ENCODE results near the gene ATP6V0B. TPM values are rescaled to one million over a fixed set of nuclear protein-coding genes. Genes with fewer than 3 reads are reported as not detected.

ATP6V0B gene
- total and polyA plus RNA-seq, 2 experiments from 2014 or later, result 112 to 142 TPM

- TF ChIP-seq ETS1 (IDR thresholded peaks at IDR 0.05) (no peak), ZNF331 (CRISPR knock-in tag; IDR thresholded peaks at IDR 0.05; ENCODE audit: low read depth) (no peak), CREB1 (CRISPR knock-in tag; IDR thresholded peaks at IDR 0.05; ENCODE audit: low read depth) (no peak), ZNF114 (CRISPR knock-in tag; IDR thresholded peaks at IDR 0.05) (no peak), POLR2AphosphoS5 (IDR thresholded peaks at IDR 0.05; ENCODE audit: low read depth) (no peak), JUNB (IDR thresholded peaks at IDR 0.05; ENCODE audit: unreplicated experiment) (no peak), CTCF (conservative IDR thresholded peaks at IDR 0.05; ENCODE audit: low read depth in 2 of 2) (no peak)
Observed at GRCh38 chr1:44024903-44025525, 50.3 kb downstream of the ATP6V0B start (continued).

GRCh38 chr1:44025816-44026215 lies 51.1 kb downstream of the ATP6V0B start:
- peaks cover 10% of the 10 kb centered on the region; the same call in 1 of the 2 replicates for H3F3A ChIP-seq (replicated peaks; ENCODE audit: low read depth)
- Mint-ChIP-seq H3K36me3 (ENCODE audit: low read depth) (peaks cover 60% of the 10 kb centered on the region), H3K27me3 (ENCODE audit: insufficient read depth, low read depth, poor library complexity) (peaks cover 8% of the 10 kb centered on the region), H3K9me3 (peaks cover 4% of the 10 kb centered on the region; the same call in 1 of the 3 replicates), H3K4me1 (peaks cover 35% of the 10 kb centered on the region), H3K4me3 (no peak overlapping the region), H3K27ac (no peak overlapping the region)
- H3K27me3 ChIP-seq (ENCODE audit: insufficient read depth), result no peaks in the 10 kb centered on the region
- H3K4me1 ChIP-seq (ENCODE audit: insufficient read depth), result peaks cover 12% of the 10 kb centered on the region; the same call in 1 of the 2 replicates
- no peaks in the 10 kb centered on the region; the same call in 1 of the 2 replicates for H3K36me3 ChIP-seq (ENCODE audit: insufficient read depth)
- TF ChIP-seq CTCF (conservative IDR thresholded peaks at IDR 0.05; ENCODE audit: low read depth in 2 of 2) (no peak), POLR2AphosphoS5 (IDR thresholded peaks at IDR 0.05; ENCODE audit: low read depth) (no peak), ETS1 (IDR thresholded peaks at IDR 0.05) (no peak), STAT1 (IDR thresholded peaks at IDR 0.05; ENCODE audit: unreplicated experiment) (no peak), CREB1 (CRISPR knock-in tag; IDR thresholded peaks at IDR 0.05; ENCODE audit: low read depth) (no peak), ZNF114 (CRISPR knock-in tag; IDR thresholded peaks at IDR 0.05) (no peak), ZNF331 (CRISPR knock-in tag; IDR thresholded peaks at IDR 0.05; ENCODE audit: low read depth) (no peak)
- H3K79me2 ChIP-seq (replicated peaks; ENCODE audit: insufficient read depth), result peaks cover 37% of the 10 kb centered on the region
- H2AFZ ChIP-seq, result no peak overlapping the region
- DNase-seq (ENCODE audit: low spot score) (no peak), ATAC-seq (no peak)
- no peak overlapping the region for H3K4me3 ChIP-seq
- no peak overlapping the region for H3K4me2 ChIP-seq
- H4K20me1 ChIP-seq (replicated peaks; ENCODE audit: insufficient read depth), result no peaks in the 10 kb centered on the region; the same call in 1 of the 2 replicates
- no peaks in the 10 kb centered on the region for H3K9me2 ChIP-seq (ENCODE audit: insufficient read depth)
- no peak overlapping the region for H3K27ac ChIP-seq (ENCODE audit: low read depth)
